GM10847 (cell line): ENCODE results near the gene TNS3.

ENCODE experiments used
- POLR2A ChIP-seq: IDR thresholded peaks from 2 replicates; pipeline ENCODE4 v1.6.1; 2011; ENCODE audit not compliant: insufficient read length; ENCODE audit errors: extremely low read depth

TNS3 gene

GRCh38 chr7:47488201-47488968 lies 93.5 kb downstream of the TNS3 start:
- TF ChIP-seq POLR2A: no peak

GRCh38 chr7:47485640-47486435 lies 96.1 kb downstream of the TNS3 start:
- TF ChIP-seq POLR2A: no peak

GRCh38 chr7:47484923-47485639 lies 96.8 kb downstream of the TNS3 start:
- TF ChIP-seq POLR2A: no peak

GRCh38 chr7:47484457-47484856 lies 97.5 kb downstream of the TNS3 start:
- TF ChIP-seq POLR2A: no peak

GRCh38 chr7:47483604-47484273 lies 98.2 kb downstream of the TNS3 start:
- no peak for TF ChIP-seq POLR2A

- no peak for TF ChIP-seq POLR2A
Measured at GRCh38 chr7:47482013-47482875, 99.7 kb downstream of the TNS3 start.

- TF ChIP-seq POLR2A: no peak
Measured at GRCh38 chr7:47481541-47482012, 100.3 kb downstream of the TNS3 start.

GRCh38 chr7:47480576-47481538 lies 101.1 kb downstream of the TNS3 start:
- TF ChIP-seq POLR2A: no peak

- TF ChIP-seq POLR2A: no peak
Measured at GRCh38 chr7:47479821-47480575, 101.9 kb downstream of the TNS3 start.

GRCh38 chr7:47478926-47479711 lies 102.8 kb downstream of the TNS3 start:
- no peak for TF ChIP-seq POLR2A

- no peak for TF ChIP-seq POLR2A
Measured at GRCh38 chr7:47478017-47478344, 103.9 kb downstream of the TNS3 start.
